B cell (primary cell): Measurements from ENCODE around the gene ERVMER34-1. TPM values are rescaled to one million over a fixed set of nuclear protein-coding genes. Genes with fewer than 3 reads are reported as not detected.

Experiments
- ATAC-seq: fragments of 200-7000 bp; cut with Tn5 transposase; one replicate; pipeline ENCODE4 v1.10.0; 2021; ENCODE audit warnings: low read depth, mild to moderate bottlenecking, moderate number of reproducible peaks, moderate library complexity
- CTCF ChIA-PET: fragments of 350-600 bp; sonication (Branson Sonifier 250); formaldehyde crosslinking; loops from one replicate; lab custom pipeline; 2021; ENCODE audit warnings: antibody characterized with exemption, inconsistent platforms; lab: Charles Lee
- POLR2A ChIA-PET: fragments of 350-600 bp; sonication (Branson Sonifier 250); formaldehyde crosslinking; loops from one replicate; lab custom pipeline; 2021; ENCODE audit warnings: antibody characterized with exemption; lab: Charles Lee
- DNase-seq: peaks from one replicate; pipeline ENCODE4 v3.0.0; 2013
- H2AFZ ChIP-seq: 2 replicates; pipeline ENCODE4 v1.6.1; 2012; ENCODE audit warnings: mild to moderate bottlenecking, low read depth, low read length; ENCODE audit not compliant: insufficient read depth, poor library complexity, severe bottlenecking
- H3K27ac ChIP-seq, 2 donors: 1 replicate in 1 of 2; 2 replicates in 1 of 2; pipeline ENCODE4 v1.5.1; 2012 to 2013; ENCODE audit warnings: low read length in 2 of 2, mild to moderate bottlenecking in 2 of 2, moderate library complexity in 1 of 2
- H3K27me3 ChIP-seq, 4 experiments: fragments of 200-600 bp in 1 of 4; sonication (generic) in 1 of 4; replicated peaks in 1 of 4; 1 replicate in 2 of 4; 2 replicates in 2 of 4; pipeline versions ENCODE4 v1.6.1 to v1.7.0; 2013 to 2016; ENCODE audit warnings: low read length in 3 of 4, mild to moderate bottlenecking in 2 of 4, mixed read lengths in 1 of 4, moderate library complexity in 1 of 4; ENCODE audit not compliant: insufficient read depth in 4 of 4, control insufficient read depth in 3 of 4; ENCODE audit errors: control extremely low read depth in 1 of 4
- H3K36me3 ChIP-seq, 2 experiments: replicated peaks in 1 of 2; 1 replicate in 1 of 2; 2 replicates in 1 of 2; pipeline versions ENCODE4 v1.6.1 to v1.7.1; 2013; ENCODE audit warnings: low read length in 1 of 2; ENCODE audit not compliant: insufficient read depth in 2 of 2, control insufficient read depth in 1 of 2; ENCODE audit errors: control extremely low read depth in 1 of 2, extremely low read depth in 1 of 2
- H3K4me1 ChIP-seq, 2 donors: fragments of 200-600 bp in 1 of 2; sonication (generic) in 1 of 2; 1 replicate in 1 of 2; 2 replicates in 1 of 2; pipeline versions ENCODE4 v1.5.1 to v1.6.1; 2013 to 2017; ENCODE audit warnings: low read length in 2 of 2; ENCODE audit not compliant: control insufficient read depth in 2 of 2, insufficient read depth in 2 of 2
- H3K4me2 ChIP-seq: replicated peaks from 2 replicates; pipeline ENCODE3; 2012; ENCODE audit warnings: mild to moderate bottlenecking, low read depth, low read length; ENCODE audit not compliant: poor library complexity, severe bottlenecking
- H3K4me3 ChIP-seq, 5 experiments: fragments of 200-600 bp in 1 of 5; sonication (generic) in 1 of 5; 1 replicate in 3 of 5; 2 replicates in 2 of 5; pipeline versions ENCODE4 v1.5.1 to v1.7.0; 2011 to 2016; ENCODE audit warnings: low read length in 4 of 5, mild to moderate bottlenecking in 4 of 5, low read depth in 2 of 5, control low read depth in 1 of 5, moderate library complexity in 1 of 5; ENCODE audit not compliant: insufficient read depth in 1 of 5; ENCODE audit errors: control extremely low read depth in 1 of 5, extremely low read depth in 1 of 5
- H3K79me2 ChIP-seq: fragments of 200-600 bp; sonication (generic); one replicate; pipeline ENCODE4 v1.6.0; 2016; ENCODE audit warnings: low read length; ENCODE audit not compliant: control insufficient read depth, insufficient read depth
- H3K9ac ChIP-seq: fragments of 200-600 bp; sonication (generic); 2 replicates; pipeline ENCODE4 v1.6.1; 2017; ENCODE audit warnings: mild to moderate bottlenecking, low read length, moderate library complexity
- H3K9me3 ChIP-seq, 3 donors: one replicate each; pipeline versions ENCODE4 v1.6.1 to v1.7.1; 2013; ENCODE audit warnings: low read length in 2 of 3; ENCODE audit not compliant: control insufficient read depth in 2 of 3, insufficient read depth in 1 of 3; ENCODE audit errors: control extremely low read depth in 1 of 3
- H4K20me1 ChIP-seq: 2 replicates; pipeline ENCODE4 v1.6.0; 2012; ENCODE audit warnings: mild to moderate bottlenecking, low read length; ENCODE audit not compliant: insufficient read depth, control insufficient read depth, poor library complexity, severe bottlenecking
- H3K27ac Mint-ChIP-seq: one replicate; pipeline ENCODE4 v1.8.0; 2021; ENCODE audit warnings: mixed read lengths
- H3K27me3 Mint-ChIP-seq: one replicate; pipeline ENCODE4 v1.8.0; 2021; ENCODE audit warnings: mixed read lengths
- H3K4me1 Mint-ChIP-seq: one replicate; pipeline ENCODE4 v1.8.0; 2021; ENCODE audit warnings: mixed read lengths
- H3K4me3 Mint-ChIP-seq: one replicate; pipeline ENCODE4 v1.8.0; 2021; ENCODE audit warnings: mixed read lengths
- H3K9me3 Mint-ChIP-seq: one replicate; pipeline ENCODE4 v1.8.0; 2022; ENCODE audit warnings: mixed read lengths; ENCODE audit not compliant: insufficient read depth
- EZH2 ChIP-seq: IDR thresholded peaks from 2 replicates; pipeline ENCODE4 v1.6.1; 2012; ENCODE audit warnings: borderline replicate concordance, low read depth, mild to moderate bottlenecking, moderate library complexity, low read length; ENCODE audit not compliant: insufficient read depth, poor library complexity, severe bottlenecking
- WGBS: methylation state at CpG from one replicate; pipeline ENCODE4 v1.1.5; 2013; ENCODE audit warnings: missing lambda C conversion rate; ENCODE audit not compliant: insufficient coverage; 5-methylcytosine and 5-hydroxymethylcytosine counted together
- intact Hi-C: fragments of 100-400 bp; cut with micrococcal nuclease; formaldehyde crosslinking; loops from one replicate; pipeline ENCODE4 v1.10.0; 2022
- polyA plus RNA-seq: library from polyadenylated mRNA; depleted of rRNA; stranded (reverse); fragments of >200 nt; gene quantifications from 2 replicates; pipeline ENCODE4 v1.2.3, GENCODE V29; 2012
- total RNA-seq, 2 donors: library from RNA; stranded (reverse); fragments of 120-200 nt in 1 of 2; gene quantifications; 1 replicate in 1 of 2; 2 replicates in 1 of 2; pipeline versions ENCODE4 v1.2.3 to v1.2.4, GENCODE V29; 2013 to 2022
- TF ChIP-seq, protein P1 (sequence below): fragments of 200-600 bp; IDR thresholded peaks from one replicate; pipeline ENCODE4 v1.8.0; 2022; ENCODE audit warnings: antibody characterized with exemption, mild to moderate bottlenecking

ERVMER34-1 gene
- total and polyA plus RNA-seq, 2 donors (not counting 1 experiment from before 2014, with no cell fraction given): not detected

- Histone ChIP-seq H2AFZ (no peak overlapping the region), H3K27ac (no peak overlapping the region), H3K4me2 (no peak overlapping the region), H3K9ac (no peak overlapping the region), H3K4me1 (peaks cover 13 to 15% of the 10 kb centered on the region in 2 donors), H4K20me1 (no peaks in the 10 kb centered on the region), H3K4me3 (no peak overlapping the region), H3K36me3 (no peaks in the 10 kb centered on the region), H3K9me3 (peaks cover 0 to 10% (median 0%) of the 10 kb centered on the region in 3 donors), H3K27me3 (peaks cover 0 to 26% (median 20%) of the 10 kb centered on the region in 4 experiments), H3K79me2 (no peaks in the 10 kb centered on the region)
- no peak overlapping the region for H3K4me3 Mint-ChIP-seq
- peaks cover 11% of the 10 kb centered on the region for H3K4me1 Mint-ChIP-seq
- TF ChIP-seq, protein P1, sequence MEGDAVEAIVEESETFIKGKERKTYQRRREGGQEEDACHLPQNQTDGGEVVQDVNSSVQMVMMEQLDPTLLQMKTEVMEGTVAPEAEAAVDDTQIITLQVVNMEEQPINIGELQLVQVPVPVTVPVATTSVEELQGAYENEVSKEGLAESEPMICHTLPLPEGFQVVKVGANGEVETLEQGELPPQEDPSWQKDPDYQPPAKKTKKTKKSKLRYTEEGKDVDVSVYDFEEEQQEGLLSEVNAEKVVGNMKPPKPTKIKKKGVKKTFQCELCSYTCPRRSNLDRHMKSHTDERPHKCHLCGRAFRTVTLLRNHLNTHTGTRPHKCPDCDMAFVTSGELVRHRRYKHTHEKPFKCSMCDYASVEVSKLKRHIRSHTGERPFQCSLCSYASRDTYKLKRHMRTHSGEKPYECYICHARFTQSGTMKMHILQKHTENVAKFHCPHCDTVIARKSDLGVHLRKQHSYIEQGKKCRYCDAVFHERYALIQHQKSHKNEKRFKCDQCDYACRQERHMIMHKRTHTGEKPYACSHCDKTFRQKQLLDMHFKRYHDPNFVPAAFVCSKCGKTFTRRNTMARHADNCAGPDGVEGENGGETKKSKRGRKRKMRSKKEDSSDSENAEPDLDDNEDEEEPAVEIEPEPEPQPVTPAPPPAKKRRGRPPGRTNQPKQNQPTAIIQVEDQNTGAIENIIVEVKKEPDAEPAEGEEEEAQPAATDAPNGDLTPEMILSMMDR: no peak
- no peak for TF ChIP-seq EZH2
- no peak overlapping the region for H3K27ac Mint-ChIP-seq
- ATAC-seq (no peak), DNase-seq (no peak)
- intact Hi-C loops: no loop called here
- ChIA-PET POLR2A (no interaction called here), CTCF (interaction anchor here (0.7 kb wide), 2 partner anchors 156 to 158 kb away, joined by 3 to 4 read pairs; no protein-coding TSS in a partner anchor)
- H3K27me3 Mint-ChIP-seq: peaks cover 56% of the 10 kb centered on the region
- H3K9me3 Mint-ChIP-seq: no peaks in the 10 kb centered on the region
These were observed 4.2 kb upstream of the ERVMER34-1 start for GRCh38 chr4:52755426-52755825.

DNA sequence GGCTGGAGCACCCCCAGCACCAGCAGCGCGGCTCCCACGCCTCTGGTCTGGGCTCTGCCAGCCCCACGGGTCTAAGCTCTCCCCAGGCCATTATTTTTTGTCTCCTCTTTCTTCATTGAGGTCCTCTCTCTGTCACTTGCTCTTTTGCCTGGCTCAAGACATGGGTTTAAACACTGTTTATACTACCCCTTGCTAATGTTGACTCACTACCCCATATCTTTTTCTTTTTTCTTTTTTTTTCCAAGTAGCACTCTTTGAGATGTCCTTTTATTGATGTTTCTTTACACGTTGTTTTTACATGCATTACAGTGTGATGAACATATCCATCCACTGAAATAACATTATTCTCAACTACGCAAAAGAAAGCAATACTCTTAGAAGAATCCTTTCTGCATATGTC, 1.7 kb upstream of the ERVMER34-1 start:
- H3K79me2 ChIP-seq: no peaks in the 10 kb centered on the region
- H3K4me1 Mint-ChIP-seq: peaks cover 13% of the 10 kb centered on the region
- H3K4me2 ChIP-seq: no peak overlapping the region
- no peak overlapping the region for H3K27ac Mint-ChIP-seq
- peaks cover 61% of the 10 kb centered on the region for H3K27me3 Mint-ChIP-seq
- no peak overlapping the region for H2AFZ ChIP-seq
- H3K27ac ChIP-seq: no peak overlapping the region
- H3K9me3 ChIP-seq: peaks cover 0 to 18% (median 0%) of the 10 kb centered on the region in 3 donors
- intact Hi-C loops: no loop called here
- H3K4me3 Mint-ChIP-seq: no peak overlapping the region
- WGBS: 100% methylated on average over 4 of the region's 6 CpGs
- ATAC-seq: no peak
- DNase-seq: no peak
- peaks cover 0 to 41% (median 29%) of the 10 kb centered on the region in 4 experiments for H3K27me3 ChIP-seq
- no peaks in the 10 kb centered on the region for H3K9me3 Mint-ChIP-seq
- H3K36me3 ChIP-seq: no peaks in the 10 kb centered on the region
- H4K20me1 ChIP-seq: no peaks in the 10 kb centered on the region
- ChIA-PET CTCF (no interaction called here), POLR2A (no interaction called here)
- no peak overlapping the region for H3K4me3 ChIP-seq
- TF ChIP-seq, protein P1: no peak
- TF ChIP-seq EZH2: no peak
- no peak overlapping the region for H3K9ac ChIP-seq
- H3K4me1 ChIP-seq: peaks cover 13 to 16% of the 10 kb centered on the region in 2 donors
